GM12873 (cell line): ENCODE results near the gene SLC25A48.

Experiments
- TF ChIP-seq, protein P1 (sequence below): IDR thresholded peaks from 2 replicates; pipeline ENCODE4 v1.5.1; 2012; ENCODE audit warnings: low read depth, mild to moderate bottlenecking, moderate library complexity, low read length, control low read depth; ENCODE audit not compliant: insufficient read depth; ENCODE audit errors: missing control alignments

The SLC25A48 gene

DNA sequence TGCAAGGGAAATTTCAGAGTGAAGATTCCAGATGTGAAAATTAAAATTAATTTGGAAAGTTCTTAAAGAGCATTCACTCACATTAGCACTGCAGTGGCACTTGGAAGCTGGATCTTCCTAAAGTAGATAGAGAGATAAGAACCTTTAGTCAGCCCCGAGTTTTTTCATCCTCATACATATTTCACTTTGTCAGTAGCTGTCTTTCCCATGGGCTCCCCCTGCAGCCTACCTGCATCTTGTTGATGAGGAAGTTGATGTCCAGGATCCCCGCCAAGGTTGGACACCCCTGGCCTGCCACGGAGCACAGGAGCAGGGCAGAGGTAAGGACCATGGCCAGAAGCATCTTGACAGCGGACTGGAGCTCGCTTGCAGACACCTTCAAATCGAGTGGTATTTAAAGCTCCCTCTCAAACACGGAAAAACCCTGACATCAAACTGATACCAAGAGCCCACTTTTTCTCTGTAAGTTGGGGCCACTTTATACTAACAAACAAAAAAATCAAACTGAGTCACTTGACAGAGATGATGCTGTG is 61.1 kb downstream of the SLC25A48 start, which contains the start of gene IL9:
Gene IL9, minus strand, starts transcription at position 368 of the 533 bp plus-strand sequence. Its CDS starts 25 bp downstream, at position 343.
- TF ChIP-seq, protein P1, sequence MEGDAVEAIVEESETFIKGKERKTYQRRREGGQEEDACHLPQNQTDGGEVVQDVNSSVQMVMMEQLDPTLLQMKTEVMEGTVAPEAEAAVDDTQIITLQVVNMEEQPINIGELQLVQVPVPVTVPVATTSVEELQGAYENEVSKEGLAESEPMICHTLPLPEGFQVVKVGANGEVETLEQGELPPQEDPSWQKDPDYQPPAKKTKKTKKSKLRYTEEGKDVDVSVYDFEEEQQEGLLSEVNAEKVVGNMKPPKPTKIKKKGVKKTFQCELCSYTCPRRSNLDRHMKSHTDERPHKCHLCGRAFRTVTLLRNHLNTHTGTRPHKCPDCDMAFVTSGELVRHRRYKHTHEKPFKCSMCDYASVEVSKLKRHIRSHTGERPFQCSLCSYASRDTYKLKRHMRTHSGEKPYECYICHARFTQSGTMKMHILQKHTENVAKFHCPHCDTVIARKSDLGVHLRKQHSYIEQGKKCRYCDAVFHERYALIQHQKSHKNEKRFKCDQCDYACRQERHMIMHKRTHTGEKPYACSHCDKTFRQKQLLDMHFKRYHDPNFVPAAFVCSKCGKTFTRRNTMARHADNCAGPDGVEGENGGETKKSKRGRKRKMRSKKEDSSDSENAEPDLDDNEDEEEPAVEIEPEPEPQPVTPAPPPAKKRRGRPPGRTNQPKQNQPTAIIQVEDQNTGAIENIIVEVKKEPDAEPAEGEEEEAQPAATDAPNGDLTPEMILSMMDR = no peak

DNA sequence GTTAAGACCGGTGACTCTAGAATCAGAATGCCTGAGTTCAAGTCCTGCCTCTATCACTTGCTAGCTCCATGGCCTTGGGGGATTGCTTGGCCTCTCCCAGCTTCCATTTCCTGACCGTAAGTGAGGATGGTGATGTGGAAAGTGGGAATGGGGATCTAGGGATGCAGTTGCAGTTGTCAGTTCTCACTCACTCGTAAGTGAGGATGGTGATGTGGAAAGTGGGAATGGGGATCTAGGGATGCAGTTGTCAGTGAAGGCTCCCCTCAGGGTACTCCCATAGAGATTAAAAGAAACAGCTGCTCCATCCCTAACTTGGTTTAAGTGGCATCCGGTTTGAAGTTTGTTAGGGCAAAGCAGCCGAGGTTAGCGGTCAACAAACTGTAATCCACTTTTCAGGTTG is 64.2 kb downstream of the SLC25A48 start:
- TF ChIP-seq, protein P1 = no peak

DNA sequence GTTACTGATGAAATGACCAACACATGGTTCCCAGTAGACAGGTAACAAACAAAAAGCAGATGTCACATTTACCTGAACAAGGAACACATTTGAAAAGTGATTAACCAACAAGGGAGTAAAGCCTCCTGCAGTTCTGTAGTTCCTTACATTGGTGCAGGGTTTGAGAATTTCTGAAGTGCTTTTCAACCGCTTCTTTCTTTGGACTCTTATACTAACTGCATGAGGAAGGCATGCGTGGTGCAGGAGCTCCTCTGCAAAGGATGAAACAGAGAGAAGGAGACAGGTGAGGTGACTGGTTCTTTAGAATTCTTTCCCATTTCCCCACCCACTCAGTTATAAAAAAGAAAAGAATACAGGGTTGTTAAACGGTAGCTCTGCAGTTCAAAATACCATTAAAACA is 65.8 kb downstream of the SLC25A48 start:
- TF ChIP-seq, protein P1 = no peak

DNA sequence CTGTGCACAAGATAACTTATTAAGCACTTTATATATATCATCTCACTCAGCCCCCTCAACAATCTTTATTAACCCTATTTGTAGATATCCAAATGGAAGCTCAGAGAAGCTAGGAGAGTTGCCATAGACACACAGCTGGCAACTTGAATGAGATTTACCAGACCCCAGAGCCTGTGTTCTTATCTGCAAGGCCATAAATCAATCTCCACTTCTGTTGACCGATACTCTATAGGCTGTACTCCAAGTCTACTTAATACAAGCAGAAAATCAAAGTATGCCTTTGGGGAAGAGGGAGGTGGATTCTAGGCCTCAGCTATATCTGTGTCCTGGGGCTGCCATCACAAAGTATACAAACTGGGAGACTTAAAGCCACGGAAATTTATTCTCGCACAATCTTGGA is 67.2 kb downstream of the SLC25A48 start:
- TF ChIP-seq, protein P1 = no peak

DNA sequence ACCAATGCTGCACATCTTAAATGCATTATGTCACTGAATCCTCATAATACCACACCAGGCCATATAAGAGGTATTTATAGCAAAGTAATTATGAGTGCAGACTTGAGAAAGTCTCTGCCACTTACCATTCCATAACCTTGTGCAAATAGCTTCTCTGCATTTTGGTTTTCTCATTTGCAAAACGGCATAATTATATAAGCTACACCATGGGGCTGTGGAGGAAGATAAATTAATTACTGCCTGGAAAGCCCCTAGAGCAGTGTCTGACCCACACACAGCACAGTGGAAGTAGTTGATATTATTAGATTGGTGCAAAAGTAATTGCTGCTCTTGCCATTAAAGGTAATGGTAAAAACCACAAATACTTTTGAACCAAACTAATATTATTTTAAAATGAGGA is 70.7 kb downstream of the SLC25A48 start:
- TF ChIP-seq, protein P1 = no peak

DNA sequence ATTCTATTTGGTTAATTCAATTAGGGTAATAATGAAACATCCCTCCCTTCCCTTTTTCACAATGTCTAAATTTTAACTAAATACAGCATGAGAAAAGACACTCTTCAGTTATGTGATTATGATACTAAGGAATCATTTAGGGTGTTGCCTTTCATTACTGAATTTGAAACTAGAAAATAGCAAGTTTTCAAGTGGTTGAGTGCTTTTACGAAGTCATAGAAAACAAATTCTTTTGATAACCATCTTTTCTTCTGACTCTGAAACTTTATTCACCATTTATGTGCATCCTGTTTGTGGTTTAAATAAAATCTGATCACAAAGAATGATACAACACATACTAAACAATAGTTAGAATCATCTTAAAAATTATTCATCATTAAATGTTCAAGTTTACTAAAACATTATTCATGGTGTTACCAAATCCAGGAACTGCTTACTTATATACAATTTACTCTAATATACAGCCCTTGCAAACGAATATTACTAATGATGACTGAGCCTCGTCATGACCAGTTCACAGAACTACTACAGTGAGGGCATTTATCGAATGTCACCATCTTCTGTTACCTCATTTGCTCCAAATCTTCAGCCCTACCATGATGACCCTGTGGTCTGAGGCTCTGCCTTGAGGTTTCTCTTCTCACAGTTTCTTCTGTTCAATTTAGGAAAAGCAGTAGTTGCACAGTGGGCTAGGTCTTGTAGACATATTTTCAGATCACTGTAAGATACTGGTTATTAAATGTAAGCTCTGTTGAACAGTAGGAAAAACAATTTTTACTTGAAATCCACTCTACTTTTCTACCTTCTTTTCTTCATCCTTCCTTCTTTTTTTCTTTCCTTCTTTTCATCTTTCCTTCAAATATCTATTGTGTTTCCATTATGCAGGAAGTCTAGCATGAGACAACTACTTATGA is 79.5 kb downstream of the SLC25A48 start:
- TF ChIP-seq, protein P1 = no peak

DNA sequence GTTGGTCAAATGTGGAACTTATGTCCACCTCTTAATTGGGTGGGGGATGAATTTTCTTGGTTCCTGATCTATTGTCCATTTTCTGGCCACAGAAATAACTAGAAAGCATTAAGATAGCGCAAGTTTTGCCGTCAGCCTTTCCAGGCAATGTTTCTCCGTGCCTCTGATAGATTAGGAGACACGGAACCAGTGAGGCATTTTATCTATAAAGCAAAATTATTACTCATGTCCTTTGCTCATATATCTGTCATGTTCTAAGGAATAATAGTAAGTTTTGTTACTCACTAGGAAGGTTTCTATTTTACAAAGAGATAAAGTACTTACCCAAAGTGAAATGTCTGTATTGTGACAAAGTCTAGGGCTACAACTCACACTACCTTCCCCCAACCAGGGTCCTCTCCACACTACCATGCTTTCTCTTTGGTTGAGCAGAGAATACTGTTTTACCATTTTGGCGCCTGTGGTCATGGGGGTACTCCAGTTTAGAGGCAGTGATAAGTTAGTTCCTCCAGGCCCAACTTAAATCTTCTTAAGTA is 81.1 kb downstream of the SLC25A48 start:
- TF ChIP-seq, protein P1 = no peak
